ENCODE data around the gene CR1L. TPM values are rescaled to one million over a fixed set of nuclear protein-coding genes. Genes with fewer than 3 reads are reported as not detected.
"Not testable (repeated sequence)": the region's sequence is repeated elsewhere in the genome, so short reads cannot be mapped to it uniquely, and the experiment has no call there.

CR1L gene
- total and polyA plus RNA-seq, 9 of the 15 experiments (the other 6 are each of a cell fraction or from before 2014, with no cell fraction given) = 10.1 to 74.8 (median 34.3) TPM

DNA sequence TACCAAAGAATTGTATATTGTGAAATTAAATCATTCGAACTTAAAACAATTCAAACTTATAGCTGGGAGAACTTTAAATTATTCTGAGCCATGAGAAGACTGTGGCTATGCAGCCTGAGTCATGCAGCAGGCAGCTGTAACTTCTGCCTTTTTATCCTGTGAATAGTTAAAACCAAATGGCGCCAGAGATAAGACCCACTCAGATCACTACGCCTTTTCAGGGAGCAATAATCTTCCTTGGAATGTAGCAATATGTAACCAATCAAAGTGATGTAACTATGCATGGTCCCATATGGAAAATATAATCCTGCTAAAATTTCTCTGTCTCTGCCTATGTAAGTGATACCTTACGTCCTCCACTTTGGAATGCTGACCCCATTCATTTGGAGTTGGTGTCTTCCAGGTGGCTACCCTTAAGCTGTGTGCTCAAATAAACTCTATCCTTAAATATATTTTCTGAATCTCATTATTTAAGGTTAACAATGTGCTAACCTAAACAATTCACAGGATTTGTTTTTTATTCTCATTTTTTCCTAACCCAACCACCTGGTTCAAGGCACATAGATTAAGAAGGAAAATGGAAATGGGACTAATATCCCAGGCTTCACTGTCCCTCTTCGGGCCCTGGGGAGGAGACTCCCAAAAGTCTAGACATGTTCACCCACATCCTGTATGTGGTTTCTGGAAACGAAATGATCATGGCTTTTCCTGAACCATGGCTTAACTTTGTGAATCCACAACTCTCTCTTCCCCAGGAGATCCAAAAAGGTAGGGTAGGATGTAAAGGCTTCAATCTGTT, 35.9 kb downstream of the CR1L start (continued):
- TF ChIP-seq JUN (IDR thresholded peaks at IDR 0.05; ENCODE audit: borderline replicate concordance, low read depth, low read length) (peak; percentile 77; the same call in 1 of the 2 replicates), NFIC (IDR thresholded peaks at IDR 0.05) (peak; percentile 75), CEBPG (CRISPR knock-in tag; IDR thresholded peaks at IDR 0.05) (0 out of 2 replicates have a peak, but pooled peaks have one; percentile 51), CEBPG (tag; conservative IDR thresholded peaks at IDR 0.05 in 1 of 2, IDR thresholded peaks at IDR 0.05 in 1 of 2) (peak; percentile 54 to 92; a peak in 3 of 4 replicates), DMBX1 (CRISPR knock-in tag; IDR thresholded peaks at IDR 0.05; ENCODE audit: borderline replicate concordance) (peak; percentile 66), HDAC1 (IDR thresholded peaks at IDR 0.05) (peak in 1 of 2 experiments; percentile 52; a peak in 2 of 4 replicates), CC2D1A (IDR thresholded peaks at IDR 0.05) (peak; percentile 59; the same call in 1 of the 2 replicates), JUND (IDR thresholded peaks at IDR 0.05; ENCODE audit: borderline replicate concordance, low read depth, low read length) (peak; percentile 92), JUND (tag; IDR thresholded peaks at IDR 0.05; ENCODE audit: borderline replicate concordance, low read depth, low read length) (peak; percentile 84; the same call in 2 of the 3 replicates), MAFK (IDR thresholded peaks at IDR 0.05; ENCODE audit: low read length) (peak; percentile 51; the same call in 1 of the 2 replicates), NCOA2 (IDR thresholded peaks at IDR 0.05; ENCODE audit: partially characterized antibody in 2 of 2) (peak in 1 of 2 experiments; percentile 42), PML (IDR thresholded peaks at IDR 0.05; ENCODE audit: low read length) (peak; percentile 83; the same call in 1 of the 2 replicates)
- not testable (repeated sequence) for TF ChIP-seq JUN (CRISPR knock-in tag; IDR thresholded peaks at IDR 0.05; ENCODE audit: borderline replicate concordance)
- TF ChIP-seq, protein P1, sequence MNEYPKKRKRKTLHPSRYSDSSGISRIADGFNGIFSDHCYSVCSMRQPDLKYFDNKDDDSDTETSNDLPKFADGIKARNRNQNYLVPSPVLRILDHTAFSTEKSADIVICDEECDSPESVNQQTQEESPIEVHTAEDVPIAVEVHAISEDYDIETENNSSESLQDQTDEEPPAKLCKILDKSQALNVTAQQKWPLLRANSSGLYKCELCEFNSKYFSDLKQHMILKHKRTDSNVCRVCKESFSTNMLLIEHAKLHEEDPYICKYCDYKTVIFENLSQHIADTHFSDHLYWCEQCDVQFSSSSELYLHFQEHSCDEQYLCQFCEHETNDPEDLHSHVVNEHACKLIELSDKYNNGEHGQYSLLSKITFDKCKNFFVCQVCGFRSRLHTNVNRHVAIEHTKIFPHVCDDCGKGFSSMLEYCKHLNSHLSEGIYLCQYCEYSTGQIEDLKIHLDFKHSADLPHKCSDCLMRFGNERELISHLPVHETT (CRISPR knock-in tag; conservative IDR thresholded peaks at IDR 0.05 in 1 of 2, IDR thresholded peaks at IDR 0.05 in 1 of 2) = peak in 1 of 2 experiments; percentile 54; a peak in 1 of 4 replicates
- TF ChIP-seq, protein P2, sequence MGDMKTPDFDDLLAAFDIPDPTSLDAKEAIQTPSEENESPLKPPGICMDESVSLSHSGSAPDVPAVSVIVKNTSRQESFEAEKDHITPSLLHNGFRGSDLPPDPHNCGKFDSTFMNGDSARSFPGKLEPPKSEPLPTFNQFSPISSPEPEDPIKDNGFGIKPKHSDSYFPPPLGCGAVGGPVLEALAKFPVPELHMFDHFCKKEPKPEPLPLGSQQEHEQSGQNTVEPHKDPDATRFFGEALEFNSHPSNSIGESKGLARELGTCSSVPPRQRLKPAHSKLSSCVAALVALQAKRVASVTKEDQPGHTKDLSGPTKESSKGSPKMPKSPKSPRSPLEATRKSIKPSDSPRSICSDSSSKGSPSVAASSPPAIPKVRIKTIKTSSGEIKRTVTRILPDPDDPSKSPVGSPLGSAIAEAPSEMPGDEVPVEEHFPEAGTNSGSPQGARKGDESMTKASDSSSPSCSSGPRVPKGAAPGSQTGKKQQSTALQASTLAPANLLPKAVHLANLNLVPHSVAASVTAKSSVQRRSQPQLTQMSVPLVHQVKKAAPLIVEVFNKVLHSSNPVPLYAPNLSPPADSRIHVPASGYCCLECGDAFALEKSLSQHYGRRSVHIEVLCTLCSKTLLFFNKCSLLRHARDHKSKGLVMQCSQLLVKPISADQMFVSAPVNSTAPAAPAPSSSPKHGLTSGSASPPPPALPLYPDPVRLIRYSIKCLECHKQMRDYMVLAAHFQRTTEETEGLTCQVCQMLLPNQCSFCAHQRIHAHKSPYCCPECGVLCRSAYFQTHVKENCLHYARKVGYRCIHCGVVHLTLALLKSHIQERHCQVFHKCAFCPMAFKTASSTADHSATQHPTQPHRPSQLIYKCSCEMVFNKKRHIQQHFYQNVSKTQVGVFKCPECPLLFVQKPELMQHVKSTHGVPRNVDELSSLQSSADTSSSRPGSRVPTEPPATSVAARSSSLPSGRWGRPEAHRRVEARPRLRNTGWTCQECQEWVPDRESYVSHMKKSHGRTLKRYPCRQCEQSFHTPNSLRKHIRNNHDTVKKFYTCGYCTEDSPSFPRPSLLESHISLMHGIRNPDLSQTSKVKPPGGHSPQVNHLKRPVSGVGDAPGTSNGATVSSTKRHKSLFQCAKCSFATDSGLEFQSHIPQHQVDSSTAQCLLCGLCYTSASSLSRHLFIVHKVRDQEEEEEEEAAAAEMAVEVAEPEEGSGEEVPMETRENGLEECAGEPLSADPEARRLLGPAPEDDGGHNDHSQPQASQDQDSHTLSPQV (IDR thresholded peaks at IDR 0.05) = peak; percentile 76
- TF ChIP-seq, protein P3, sequence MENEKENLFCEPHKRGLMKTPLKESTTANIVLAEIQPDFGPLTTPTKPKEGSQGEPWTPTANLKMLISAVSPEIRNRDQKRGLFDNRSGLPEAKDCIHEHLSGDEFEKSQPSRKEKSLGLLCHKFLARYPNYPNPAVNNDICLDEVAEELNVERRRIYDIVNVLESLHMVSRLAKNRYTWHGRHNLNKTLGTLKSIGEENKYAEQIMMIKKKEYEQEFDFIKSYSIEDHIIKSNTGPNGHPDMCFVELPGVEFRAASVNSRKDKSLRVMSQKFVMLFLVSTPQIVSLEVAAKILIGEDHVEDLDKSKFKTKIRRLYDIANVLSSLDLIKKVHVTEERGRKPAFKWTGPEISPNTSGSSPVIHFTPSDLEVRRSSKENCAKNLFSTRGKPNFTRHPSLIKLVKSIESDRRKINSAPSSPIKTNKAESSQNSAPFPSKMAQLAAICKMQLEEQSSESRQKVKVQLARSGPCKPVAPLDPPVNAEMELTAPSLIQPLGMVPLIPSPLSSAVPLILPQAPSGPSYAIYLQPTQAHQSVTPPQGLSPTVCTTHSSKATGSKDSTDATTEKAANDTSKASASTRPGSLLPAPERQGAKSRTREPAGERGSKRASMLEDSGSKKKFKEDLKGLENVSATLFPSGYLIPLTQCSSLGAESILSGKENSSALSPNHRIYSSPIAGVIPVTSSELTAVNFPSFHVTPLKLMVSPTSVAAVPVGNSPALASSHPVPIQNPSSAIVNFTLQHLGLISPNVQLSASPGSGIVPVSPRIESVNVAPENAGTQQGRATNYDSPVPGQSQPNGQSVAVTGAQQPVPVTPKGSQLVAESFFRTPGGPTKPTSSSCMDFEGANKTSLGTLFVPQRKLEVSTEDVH (IDR thresholded peaks at IDR 0.05; ENCODE audit: low read depth, partially characterized antibody) = peak; percentile 54

Measured in K562 (cell line).